Naive thymus-derived CD4-positive, alpha-beta T cell (primary cell): ENCODE data around the gene PANX2. TPM values are rescaled to one million over a fixed set of nuclear protein-coding genes. Genes with fewer than 3 reads are reported as not detected.

Experiments used
- ATAC-seq: fragments of 150-1000 bp; cut with Tn5 transposase; 2 replicates; pipeline ENCODE4 v1.10.0; 2021; ENCODE audit warnings: mild to moderate bottlenecking, moderate library complexity
- CTCF ChIA-PET: fragments of 350-600 bp; sonication (Branson Sonifier 250); formaldehyde crosslinking; loops from one replicate; lab custom pipeline; 2021; ENCODE audit warnings: antibody characterized with exemption; lab: Charles Lee
- POLR2A ChIA-PET: fragments of 350-600 bp; sonication (Branson Sonifier 250); formaldehyde crosslinking; loops from one replicate; lab custom pipeline; 2021; ENCODE audit warnings: antibody characterized with exemption, inconsistent platforms; lab: Charles Lee
- DNase-seq, 9 donors: peaks; one replicate each; pipeline versions ENCODE4 v3.0.0 to v3.0.0-alpha.2; 2020 to 2022; ENCODE audit warnings: mixed read lengths in 1 of 9
- H3K27ac ChIP-seq: one replicate; pipeline ENCODE4 v1.7.0; 2013; ENCODE audit warnings: mild to moderate bottlenecking, low read depth, low read length, moderate library complexity
- H3K27me3 ChIP-seq, 2 donors: one replicate each; pipeline ENCODE4 v1.7.0; 2013; ENCODE audit warnings: low read length in 2 of 2, mild to moderate bottlenecking in 2 of 2, moderate library complexity in 2 of 2; ENCODE audit not compliant: control insufficient read depth in 2 of 2, insufficient read depth in 2 of 2
- H3K36me3 ChIP-seq, 3 experiments: 1 replicate in 2 of 3; 2 replicates in 1 of 3; pipeline ENCODE4 v1.7.0; 2013; ENCODE audit warnings: low read length in 3 of 3, mild to moderate bottlenecking in 3 of 3, moderate library complexity in 1 of 3; ENCODE audit not compliant: insufficient read depth in 3 of 3, control insufficient read depth in 2 of 3
- H3K4me1 ChIP-seq, 2 donors: one replicate each; pipeline ENCODE4 v1.7.0; 2013; ENCODE audit warnings: low read length in 2 of 2, mild to moderate bottlenecking in 2 of 2, moderate library complexity in 1 of 2; ENCODE audit not compliant: control insufficient read depth in 2 of 2, insufficient read depth in 2 of 2
- H3K4me3 ChIP-seq: 2 replicates; pipeline ENCODE4 v1.7.0; 2013; ENCODE audit warnings: mild to moderate bottlenecking, low read length
- H3K9me3 ChIP-seq, 3 experiments: 1 replicate in 2 of 3; 2 replicates in 1 of 3; pipeline ENCODE4 v1.7.0; 2013; ENCODE audit warnings: low read length in 3 of 3; ENCODE audit not compliant: control insufficient read depth in 2 of 3
- H3K27ac Mint-ChIP-seq, 9 donors: one replicate each; pipeline ENCODE4 v1.8.0; 2020 to 2022; ENCODE audit warnings: mixed read lengths in 9 of 9, mild to moderate bottlenecking in 8 of 9, moderate library complexity in 5 of 9, inconsistent platforms in 2 of 9
- H3K27me3 Mint-ChIP-seq, 5 donors: one replicate each; pipeline ENCODE4 v1.8.0; 2021 to 2022; ENCODE audit warnings: mixed read lengths in 5 of 5, mild to moderate bottlenecking in 1 of 5
- H3K36me3 Mint-ChIP-seq, 5 donors: one replicate each; pipeline ENCODE4 v1.8.0; 2020 to 2022; ENCODE audit warnings: mixed read lengths in 5 of 5, mild to moderate bottlenecking in 3 of 5, inconsistent platforms in 1 of 5
- H3K4me1 Mint-ChIP-seq, 7 donors: one replicate each; pipeline ENCODE4 v1.8.0; 2020 to 2022; ENCODE audit warnings: mixed read lengths in 7 of 7, mild to moderate bottlenecking in 3 of 7, inconsistent platforms in 1 of 7
- H3K4me3 Mint-ChIP-seq, 10 donors: one replicate each; pipeline ENCODE4 v1.8.0; 2020 to 2022; ENCODE audit warnings: mild to moderate bottlenecking in 10 of 10, mixed read lengths in 10 of 10, moderate library complexity in 6 of 10, inconsistent platforms in 2 of 10
- H3K9me3 Mint-ChIP-seq, 11 donors: one replicate each; pipeline ENCODE4 v1.8.0; 2020 to 2022; ENCODE audit warnings: mixed read lengths in 11 of 11, mild to moderate bottlenecking in 4 of 11, inconsistent platforms in 1 of 11, moderate library complexity in 1 of 11
- intact Hi-C, 2 donors: fragments of 100-400 bp; cut with micrococcal nuclease; formaldehyde crosslinking; loops; one replicate each; pipeline ENCODE4 v1.15.1; 2023
- polyA plus RNA-seq, 2 donors: library from polyadenylated mRNA; unstranded; fragments of 300-500 nt; fragmentation: Illumina TruSeq; gene quantifications; one replicate each; pipeline ENCODE4 v1.2.3, GENCODE V29; 2021
- total RNA-seq, 6 experiments: library from RNA in 5 of 6; stranded (reverse) in 5 of 6; gene quantifications; 1 replicate in 5 of 6; 2 replicates in 1 of 6; pipeline ENCODE4 v1.2.3 and lab custom pipeline; 2021 to 2026

Gene PANX2
- total and polyA plus RNA-seq, 7 experiments from 2014 or later = 0.27 to 2.0 (median 0.66) TPM; not detected in 4

DNA sequence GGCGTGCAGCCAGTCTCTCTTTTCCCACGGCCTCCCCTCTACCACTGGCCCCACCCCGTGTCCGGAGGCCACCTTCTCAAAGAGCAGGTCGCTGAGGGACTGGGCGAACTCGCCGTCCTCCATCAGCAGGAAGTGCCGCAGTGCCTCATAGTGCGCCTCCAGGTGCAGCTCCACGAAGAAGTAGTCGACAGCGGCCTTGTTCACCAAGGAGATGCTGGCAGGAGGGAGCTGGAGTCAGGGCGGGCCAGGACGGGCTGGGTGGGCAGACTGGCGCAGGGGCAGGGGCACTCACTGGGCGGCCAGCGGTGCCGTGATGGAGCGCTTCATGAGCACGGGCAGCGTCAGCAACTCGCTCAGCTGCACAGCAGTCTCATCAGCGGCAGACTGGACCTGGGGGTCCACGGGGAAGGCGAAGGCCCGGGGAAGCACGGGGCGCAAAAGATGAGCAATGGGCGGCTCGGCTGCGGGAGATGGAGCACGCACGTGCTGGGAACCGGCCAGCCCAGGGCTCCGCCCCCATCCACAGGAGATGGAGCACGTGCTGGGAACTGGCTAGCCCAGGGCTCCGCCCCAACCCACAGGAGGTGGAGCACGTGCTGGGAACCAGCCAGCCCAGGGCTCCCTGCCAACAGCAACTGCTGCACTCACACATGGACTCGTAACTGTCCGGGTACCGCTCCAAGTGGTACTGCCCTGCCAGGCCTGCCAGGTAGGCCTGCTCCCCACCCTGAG lies 48.6 kb downstream of the PANX2 start:
- Histone ChIP-seq H3K27me3 (no peaks in the 10 kb centered on the region), H3K4me3 (no peak overlapping the region), H3K27ac (no peak overlapping the region), H3K9me3 (no peaks in the 10 kb centered on the region), H3K36me3 (peaks cover 7 to 94% (median 28%) of the 10 kb centered on the region in 3 experiments), H3K4me1 (no peaks in the 10 kb centered on the region)
- DNase-seq (no peak), ATAC-seq (peak; percentile 55)
- intact Hi-C loops = no loop called here
- Mint-ChIP-seq H3K4me3 (no peak overlapping the region), H3K27ac (peak overlapping the region in 1 of 9 donors; percentile 43), H3K36me3 (peaks cover 0 to 21% (median 8%) of the 10 kb centered on the region in 5 donors), H3K9me3 (no peaks in the 10 kb centered on the region), H3K27me3 (no peaks in the 10 kb centered on the region), H3K4me1 (peaks cover 0 to 9% (median 5%) of the 10 kb centered on the region in 7 donors)
- ChIA-PET CTCF (no interaction called here), POLR2A (interaction anchor here (0.6 to 0.7 kb wide), 2 partner anchors 8 to 401 kb away, joined by 3 to 4 read pairs; no protein-coding TSS in a partner anchor)

DNA sequence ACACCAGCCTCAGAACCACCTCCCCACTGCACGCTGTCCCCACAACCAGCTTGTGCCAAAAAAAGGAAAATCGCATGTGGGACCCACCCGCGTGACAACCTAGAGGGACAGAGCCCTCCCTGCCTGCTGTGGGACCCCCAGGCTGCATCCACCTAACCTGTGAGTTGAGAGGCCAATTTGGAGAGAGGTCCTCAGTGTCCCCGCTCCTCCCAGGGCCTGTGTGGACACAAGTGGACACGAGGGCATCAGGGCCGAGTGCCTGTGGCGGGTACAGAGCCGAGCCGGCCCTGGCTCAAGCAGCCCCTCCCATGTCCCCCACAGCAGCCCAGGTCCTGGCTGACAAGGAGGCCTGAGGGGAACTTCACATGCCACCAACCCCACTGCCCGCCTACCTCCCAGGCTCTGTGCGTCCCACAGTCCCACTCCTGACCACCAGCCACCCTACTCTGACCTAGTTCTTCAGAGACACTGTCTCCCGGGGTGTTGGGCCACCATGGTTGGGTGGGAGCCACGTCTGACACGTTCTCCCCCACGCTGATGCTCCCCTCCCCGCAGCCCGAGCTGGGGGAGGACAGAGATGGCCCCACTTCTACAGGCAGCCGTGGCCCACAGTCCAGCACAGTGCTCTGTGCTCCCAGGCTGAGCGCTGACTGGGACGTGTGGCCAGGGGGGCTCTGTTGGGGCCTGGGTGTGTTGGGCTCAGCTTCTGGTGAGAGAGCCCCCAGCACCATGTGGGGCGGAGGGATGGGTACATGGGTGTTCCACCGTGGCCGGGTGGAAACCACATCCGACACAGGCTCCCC lies 49.5 kb downstream of the PANX2 start:
- ChIA-PET POLR2A (interaction anchor here (0.7 kb wide), 1 partner anchor 9 kb away, joined by 3 read pairs; no protein-coding TSS in a partner anchor), CTCF (no interaction called here)

DNA sequence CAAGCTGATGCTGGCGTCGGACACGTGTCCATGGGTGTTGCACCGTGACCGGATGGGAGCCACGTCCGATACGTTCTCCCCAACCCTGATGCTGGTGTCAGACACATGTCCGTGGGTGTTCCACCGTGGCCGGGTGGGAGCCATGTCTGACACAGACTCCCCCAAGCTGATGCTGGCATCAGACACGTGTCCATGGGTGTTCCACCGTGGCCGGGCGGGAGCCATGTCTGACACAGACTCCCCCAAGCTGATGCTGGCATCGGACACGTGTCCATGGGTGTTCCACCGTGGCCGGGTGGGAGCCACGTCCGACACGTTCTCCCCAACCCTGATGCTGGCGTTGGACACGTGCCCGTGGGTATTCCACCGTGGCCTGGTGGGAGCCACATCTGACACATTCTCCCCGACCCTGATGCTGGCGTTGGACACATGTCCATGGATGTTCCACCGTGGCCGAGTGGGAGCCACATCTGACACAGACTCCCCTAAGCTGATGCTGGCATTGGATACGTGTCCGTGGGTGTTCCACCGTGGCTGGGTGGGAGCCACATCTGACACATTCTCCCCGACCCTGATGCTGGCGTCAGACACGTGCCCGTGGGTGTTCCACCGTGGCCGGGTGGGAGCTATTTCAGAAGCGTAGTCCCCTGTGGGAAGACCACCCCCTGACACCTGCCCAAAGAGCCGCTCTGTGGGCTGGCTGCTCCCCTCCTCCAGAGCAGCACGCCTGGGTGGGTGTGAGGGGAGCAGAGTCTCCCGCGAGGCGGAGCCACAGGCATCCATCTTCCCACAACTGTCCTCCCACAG lies 50.3 kb downstream of the PANX2 start:
- DNase-seq = no peak
- H3K4me3 Mint-ChIP-seq = no peak overlapping the region

More for the DNA sequence above, 49.5 kb downstream of the PANX2 start:
- Histone ChIP-seq H3K36me3 (peaks cover 7 to 94% (median 28%) of the 10 kb centered on the region in 3 experiments), H3K4me1 (no peaks in the 10 kb centered on the region), H3K27ac (no peak overlapping the region), H3K4me3 (no peak overlapping the region), H3K27me3 (no peaks in the 10 kb centered on the region), H3K9me3 (no peaks in the 10 kb centered on the region)
- DNase-seq (no peak), ATAC-seq (peak; percentile 2)
- Mint-ChIP-seq H3K36me3 (peaks cover 0 to 19% (median 4%) of the 10 kb centered on the region in 5 donors), H3K27ac (peak overlapping the region in 1 of 9 donors; percentile 43), H3K4me3 (no peak overlapping the region), H3K4me1 (peaks cover 0 to 5% (median under 1%) of the 10 kb centered on the region in 7 donors), H3K27me3 (no peaks in the 10 kb centered on the region), H3K9me3 (no peaks in the 10 kb centered on the region)
- intact Hi-C loops = no loop called here

DNA sequence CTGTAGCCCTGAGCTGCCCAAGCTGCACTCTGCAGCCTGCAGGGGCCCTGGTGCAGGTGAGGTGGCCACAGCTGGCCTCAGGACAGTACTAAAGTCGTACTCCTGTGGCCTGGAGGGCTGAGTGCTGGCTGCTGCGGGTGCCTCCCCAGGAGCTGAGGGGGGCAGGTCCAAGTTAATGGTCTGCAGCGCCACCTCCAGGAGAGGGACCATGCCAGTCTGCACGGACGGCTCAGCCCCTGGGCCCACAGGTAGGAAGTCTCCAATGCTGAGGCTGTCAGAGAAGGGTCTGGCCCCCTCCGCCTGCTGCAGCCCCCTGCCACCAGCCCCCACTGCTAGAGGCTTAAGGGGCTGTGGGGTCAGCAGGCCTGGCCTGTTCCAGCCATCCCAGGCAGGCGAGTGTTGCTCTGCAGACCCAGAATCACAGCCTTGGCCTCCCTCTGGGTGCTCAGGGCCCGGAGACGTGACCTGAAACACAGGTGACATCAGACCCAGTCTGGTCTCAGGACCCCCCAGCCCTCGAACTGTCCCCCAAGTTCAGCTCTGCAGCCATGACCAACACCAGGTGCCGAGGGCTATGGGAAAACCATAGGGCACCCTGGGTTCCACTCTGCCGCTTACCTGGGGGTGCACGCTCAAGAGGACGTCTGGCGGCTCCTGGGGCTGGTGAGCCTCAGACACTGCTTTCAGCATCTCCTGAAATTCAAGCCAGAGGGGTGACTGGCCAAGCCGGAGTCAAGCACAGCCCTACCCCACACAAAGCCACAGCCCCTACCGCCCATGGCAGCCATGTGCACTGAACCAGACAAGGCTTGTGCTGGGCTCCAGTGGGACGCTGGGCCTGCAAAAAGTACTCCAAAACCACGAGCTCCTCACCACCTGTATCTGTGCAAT lies 51.1 kb downstream of the PANX2 start:
- ATAC-seq = no peak
- H3K4me3 Mint-ChIP-seq = no peak overlapping the region
- Histone ChIP-seq H3K4me3 (no peak overlapping the region), H3K36me3 (peaks cover 7 to 95% (median 31%) of the 10 kb centered on the region in 3 experiments), H3K4me1 (no peaks in the 10 kb centered on the region), H3K27me3 (no peaks in the 10 kb centered on the region), H3K9me3 (no peaks in the 10 kb centered on the region), H3K27ac (no peak overlapping the region)
- no peaks in the 10 kb centered on the region for H3K27me3 Mint-ChIP-seq
- ChIA-PET POLR2A (interaction anchor here (0.8 kb wide), 1 partner anchor 10 kb away, joined by 7 read pairs; no protein-coding TSS in a partner anchor), CTCF (interaction anchor here (1.0 to 1.6 kb wide), 2 partner anchors 11 to 19 kb away, joined by 3 to 4 read pairs; no protein-coding TSS in a partner anchor)
- peaks cover 0 to 4% (median 0%) of the 10 kb centered on the region in 7 donors for H3K4me1 Mint-ChIP-seq
- intact Hi-C loops = no loop called here
- H3K27ac Mint-ChIP-seq = no peak overlapping the region
- H3K36me3 Mint-ChIP-seq = peaks cover 0 to 16% (median 4%) of the 10 kb centered on the region in 5 donors
- no peak for DNase-seq
- H3K9me3 Mint-ChIP-seq = no peaks in the 10 kb centered on the region

More for the DNA sequence above, 50.3 kb downstream of the PANX2 start:
- no peak overlapping the region for H3K27ac Mint-ChIP-seq
- H3K9me3 Mint-ChIP-seq = no peaks in the 10 kb centered on the region
- Histone ChIP-seq H3K9me3 (no peaks in the 10 kb centered on the region), H3K36me3 (peaks cover 7 to 95% (median 30%) of the 10 kb centered on the region in 3 experiments), H3K4me1 (no peaks in the 10 kb centered on the region), H3K27me3 (no peaks in the 10 kb centered on the region), H3K4me3 (no peak overlapping the region), H3K27ac (no peak overlapping the region)
- peaks cover 0 to 4% (median 0%) of the 10 kb centered on the region in 7 donors for H3K4me1 Mint-ChIP-seq
- ChIA-PET CTCF (no interaction called here), POLR2A (interaction anchor here (0.8 kb wide), 1 partner anchor 9 kb away, joined by 7 read pairs; no protein-coding TSS in a partner anchor)
- ATAC-seq = no peak
- H3K27me3 Mint-ChIP-seq = no peaks in the 10 kb centered on the region
- intact Hi-C loops = no loop called here
- H3K36me3 Mint-ChIP-seq = peaks cover 0 to 19% (median 4%) of the 10 kb centered on the region in 5 donors

DNA sequence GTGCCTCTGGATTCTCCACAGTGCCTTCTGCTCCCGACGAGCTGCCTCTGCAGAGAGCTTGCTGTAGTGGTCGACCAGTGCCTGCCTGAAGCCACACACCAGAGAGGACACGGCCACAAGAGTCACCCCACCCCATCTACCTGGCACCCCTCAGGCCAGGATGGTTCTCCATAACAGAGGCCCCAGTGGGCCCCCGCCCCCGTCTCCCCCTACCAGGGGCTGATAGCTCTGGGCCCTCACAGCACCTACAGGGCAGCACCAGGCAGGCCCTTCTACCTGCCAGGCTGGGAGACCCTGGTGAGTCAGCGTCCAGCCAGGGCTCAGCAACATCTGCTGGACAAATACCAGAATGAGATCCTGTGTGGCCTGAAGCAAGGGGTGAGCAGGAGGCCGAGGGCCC lies 52.0 kb downstream of the PANX2 start:
- H3K4me1 ChIP-seq = no peaks in the 10 kb centered on the region
- intact Hi-C loops = no loop called here
- POLR2A ChIA-PET = no interaction called here
- no peaks in the 10 kb centered on the region for H3K27me3 Mint-ChIP-seq
- no peaks in the 10 kb centered on the region for H3K9me3 Mint-ChIP-seq
- H3K4me1 Mint-ChIP-seq = peaks cover 0 to 4% (median 0%) of the 10 kb centered on the region in 7 donors
- H3K9me3 ChIP-seq = no peaks in the 10 kb centered on the region
- ATAC-seq (no peak), DNase-seq (no peak)
- H3K36me3 Mint-ChIP-seq = peaks cover 0 to 16% (median 4%) of the 10 kb centered on the region in 5 donors
- H3K27me3 ChIP-seq = no peaks in the 10 kb centered on the region
- H3K4me3 ChIP-seq = no peak overlapping the region
- no peak overlapping the region for H3K27ac ChIP-seq
- CTCF ChIA-PET = interaction anchor here (1.0 to 1.6 kb wide), 2 partner anchors 12 to 18 kb away, joined by 3 to 4 read pairs; no protein-coding TSS in a partner anchor
- no peak overlapping the region for H3K4me3 Mint-ChIP-seq
- H3K36me3 ChIP-seq = peaks cover 7 to 95% (median 27%) of the 10 kb centered on the region in 3 experiments
- H3K27ac Mint-ChIP-seq = no peak overlapping the region
